Measurements from ENCODE around the gene PRKAR2A.
"Not testable (repeated sequence)": the region's sequence is repeated elsewhere in the genome, so short reads cannot be mapped to it uniquely, and the experiment has no call there.

Gene PRKAR2A

GRCh38 chr3:48847053-48847503, 596 bp downstream of the PRKAR2A start:
- peak overlapping the region; percentile 70 to 89 (median 82) for H3K4me3 ChIP-seq (ENCODE audit: low read depth in 1 of 5, low read length in 5 of 5)
- peaks cover 0 to 3% (median 2%) of the 10 kb centered on the region in 5 donors for H3K36me3 ChIP-seq (ENCODE audit: control insufficient read depth in 5 of 5, insufficient read depth in 5 of 5, low read length in 5 of 5)
- no peaks in the 10 kb centered on the region for H3K27me3 ChIP-seq (ENCODE audit: control insufficient read depth in 5 of 5, insufficient read depth in 4 of 5, low read length in 5 of 5)
- peak overlapping the region; percentile 88 for H3K27ac ChIP-seq (ENCODE audit: low read depth, low read length)
- H3K9me3 ChIP-seq (ENCODE audit: control insufficient read depth in 5 of 5, low read length in 5 of 5) = no peaks in the 10 kb centered on the region
- peak overlapping the region; percentile 69 to 87 (median 77) for H3K9ac ChIP-seq (ENCODE audit: low read length in 5 of 5)
- H3K4me1 ChIP-seq (ENCODE audit: control insufficient read depth in 5 of 5, insufficient read depth in 5 of 5, low read length in 5 of 5) = peaks cover 4 to 34% (median 27%) of the 10 kb centered on the region in 5 donors

DNA sequence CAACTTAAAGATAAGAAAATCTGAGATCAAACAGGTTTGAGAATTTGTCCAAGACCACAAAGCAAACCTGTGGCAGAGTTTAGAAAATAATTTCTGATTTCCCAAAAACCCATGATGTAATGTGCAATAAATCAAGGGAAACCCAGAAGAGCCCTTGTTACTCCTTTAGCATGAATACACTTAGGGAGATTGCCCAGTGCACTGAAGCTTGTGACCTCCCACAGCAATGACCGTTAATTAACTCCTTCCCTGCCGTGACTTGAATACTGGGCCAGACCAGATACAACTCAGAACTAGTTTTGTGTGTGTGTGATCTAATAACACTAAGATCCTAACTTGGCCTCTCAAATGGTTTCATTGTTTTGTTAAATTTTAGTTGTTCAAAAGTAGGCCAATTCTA, 2.5 kb downstream of the PRKAR2A start:
- H3K27me3 ChIP-seq (ENCODE audit: control insufficient read depth in 5 of 5, insufficient read depth in 4 of 5, low read length in 5 of 5) = no peaks in the 10 kb centered on the region
- H3K9ac ChIP-seq (ENCODE audit: low read length in 5 of 5) = peak overlapping the region in 3 of 5 donors; percentile 17 to 31 (median 24)
- no peaks in the 10 kb centered on the region for H3K36me3 ChIP-seq (ENCODE audit: control insufficient read depth in 5 of 5, insufficient read depth in 5 of 5, low read length in 5 of 5)
- peak overlapping the region in 3 of 5 donors; percentile 42 to 53 (median 44) for H3K4me3 ChIP-seq (ENCODE audit: low read depth in 1 of 5, low read length in 5 of 5)
- peaks cover 4 to 34% (median 27%) of the 10 kb centered on the region in 5 donors for H3K4me1 ChIP-seq (ENCODE audit: control insufficient read depth in 5 of 5, insufficient read depth in 5 of 5, low read length in 5 of 5)
- peak overlapping the region; percentile 88 for H3K27ac ChIP-seq (ENCODE audit: low read depth, low read length)
- no peaks in the 10 kb centered on the region for H3K9me3 ChIP-seq (ENCODE audit: control insufficient read depth in 5 of 5, low read length in 5 of 5)

GRCh38 chr3:48837163-48837562, 10.5 kb downstream of the PRKAR2A start:
- Histone ChIP-seq H3K4me1 (ENCODE audit: control insufficient read depth in 5 of 5, insufficient read depth in 5 of 5, low read length in 5 of 5) (peaks cover 0 to 13% (median 6%) of the 10 kb centered on the region in 5 donors), H3K27me3 (ENCODE audit: control insufficient read depth in 5 of 5, insufficient read depth in 4 of 5, low read length in 5 of 5) (no peaks in the 10 kb centered on the region), H3K36me3 (ENCODE audit: control insufficient read depth in 5 of 5, insufficient read depth in 5 of 5, low read length in 5 of 5) (peaks cover 0 to 4% (median 0%) of the 10 kb centered on the region in 5 donors), H3K27ac (ENCODE audit: low read depth, low read length) (no peak overlapping the region), H3K9me3 (ENCODE audit: control insufficient read depth in 5 of 5, low read length in 5 of 5) (no peaks in the 10 kb centered on the region), H3K4me3 (ENCODE audit: low read depth in 1 of 5, low read length in 5 of 5) (no peak overlapping the region), H3K9ac (ENCODE audit: low read length in 5 of 5) (no peak overlapping the region)

DNA sequence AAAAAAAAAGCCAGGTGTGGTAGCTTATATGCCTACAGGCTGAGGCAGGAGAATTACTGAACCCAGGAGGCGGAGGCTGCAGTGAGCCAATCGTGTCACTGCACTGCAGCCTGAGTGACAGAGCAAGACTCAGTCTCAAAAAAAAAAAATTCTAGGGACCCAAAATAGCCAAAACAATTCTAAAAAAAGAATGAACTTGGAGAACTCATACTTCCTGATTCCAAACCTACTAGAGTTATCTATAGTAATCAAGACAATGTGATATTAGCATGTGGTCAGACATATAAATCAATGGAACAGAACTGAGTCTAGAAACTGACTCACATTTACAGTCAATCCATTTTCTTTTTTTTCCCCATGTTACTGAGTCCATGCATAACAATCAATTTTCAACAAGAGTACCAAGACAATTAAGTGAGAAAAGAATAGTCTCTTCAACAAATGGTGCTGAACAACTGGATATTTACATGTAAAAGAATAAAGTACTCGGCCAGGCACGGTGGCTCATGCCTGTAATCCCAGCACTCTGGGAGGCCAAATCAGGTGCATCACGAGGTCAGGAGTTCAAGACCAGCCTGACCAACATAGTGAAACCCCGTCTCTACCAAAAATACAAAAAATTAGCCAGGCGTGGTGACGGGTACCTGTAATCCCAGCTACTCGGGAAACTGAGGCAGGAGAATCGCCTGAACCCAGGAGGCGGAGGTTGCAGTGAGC, 11.9 kb downstream of the PRKAR2A start:
- H3K9ac ChIP-seq (ENCODE audit: low read length in 5 of 5) = no peak overlapping the region
- H3K9me3 ChIP-seq (ENCODE audit: control insufficient read depth in 5 of 5, low read length in 5 of 5) = no peaks in the 10 kb centered on the region
- H3K27ac ChIP-seq (ENCODE audit: low read depth, low read length) = no peak overlapping the region

DNA sequence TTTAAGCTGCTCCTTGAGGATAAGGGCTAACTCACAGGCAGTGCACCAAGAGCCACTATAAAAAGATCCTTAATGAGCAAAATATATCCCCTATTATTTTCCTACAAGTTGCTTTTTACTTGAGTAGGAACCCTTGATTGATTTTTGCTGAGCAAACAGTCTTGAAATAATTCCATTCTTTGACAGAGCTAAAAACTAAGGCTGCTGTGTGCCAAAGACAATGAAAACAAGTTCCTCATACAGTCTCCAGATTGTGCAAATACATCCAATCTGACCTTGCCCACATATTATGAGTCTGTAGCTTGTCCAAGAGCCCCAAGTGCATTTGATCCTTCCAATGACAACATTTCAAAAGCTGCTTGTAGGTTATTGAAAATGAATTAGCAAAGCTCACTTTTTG, 15.0 kb downstream of the PRKAR2A start:
- H3K27ac ChIP-seq (ENCODE audit: low read depth, low read length) = no peak overlapping the region
- no peak overlapping the region for H3K9ac ChIP-seq (ENCODE audit: low read length in 5 of 5)
- H3K4me1 ChIP-seq (ENCODE audit: control insufficient read depth in 5 of 5, insufficient read depth in 5 of 5, low read length in 5 of 5) = peaks cover 0 to 26% (median 9%) of the 10 kb centered on the region in 5 donors
- no peaks in the 10 kb centered on the region for H3K36me3 ChIP-seq (ENCODE audit: control insufficient read depth in 5 of 5, insufficient read depth in 5 of 5, low read length in 5 of 5)
- H3K9me3 ChIP-seq (ENCODE audit: control insufficient read depth in 5 of 5, low read length in 5 of 5) = no peaks in the 10 kb centered on the region
- no peak overlapping the region for H3K4me3 ChIP-seq (ENCODE audit: low read depth in 1 of 5, low read length in 5 of 5)
- no peaks in the 10 kb centered on the region for H3K27me3 ChIP-seq (ENCODE audit: control insufficient read depth in 5 of 5, insufficient read depth in 4 of 5, low read length in 5 of 5)

More for the DNA sequence above, 11.9 kb downstream of the PRKAR2A start:
- Histone ChIP-seq H3K4me1 (ENCODE audit: control insufficient read depth in 5 of 5, insufficient read depth in 5 of 5, low read length in 5 of 5) (peaks cover 0 to 24% (median 9%) of the 10 kb centered on the region in 5 donors), H3K27me3 (ENCODE audit: control insufficient read depth in 5 of 5, insufficient read depth in 4 of 5, low read length in 5 of 5) (no peaks in the 10 kb centered on the region), H3K4me3 (ENCODE audit: low read depth in 1 of 5, low read length in 5 of 5) (no peak overlapping the region), H3K36me3 (ENCODE audit: control insufficient read depth in 5 of 5, insufficient read depth in 5 of 5, low read length in 5 of 5) (peaks cover 0 to 4% (median 0%) of the 10 kb centered on the region in 5 donors)

- Histone ChIP-seq H3K27ac (ENCODE audit: low read depth, low read length) (peak overlapping the region; percentile 24), H3K9ac (ENCODE audit: low read length in 5 of 5) (no peak overlapping the region), H3K36me3 (ENCODE audit: control insufficient read depth in 5 of 5, insufficient read depth in 5 of 5, low read length in 5 of 5) (no peaks in the 10 kb centered on the region), H3K4me1 (ENCODE audit: control insufficient read depth in 5 of 5, insufficient read depth in 5 of 5, low read length in 5 of 5) (peaks cover 0 to 29% (median 13%) of the 10 kb centered on the region in 5 donors), H3K27me3 (ENCODE audit: control insufficient read depth in 5 of 5, insufficient read depth in 4 of 5, low read length in 5 of 5) (no peaks in the 10 kb centered on the region), H3K4me3 (ENCODE audit: low read depth in 1 of 5, low read length in 5 of 5) (no peak overlapping the region), H3K9me3 (ENCODE audit: control insufficient read depth in 5 of 5, low read length in 5 of 5) (no peaks in the 10 kb centered on the region)
These were observed 17.0 kb downstream of the PRKAR2A start for GRCh38 chr3:48830715-48831114.

DNA sequence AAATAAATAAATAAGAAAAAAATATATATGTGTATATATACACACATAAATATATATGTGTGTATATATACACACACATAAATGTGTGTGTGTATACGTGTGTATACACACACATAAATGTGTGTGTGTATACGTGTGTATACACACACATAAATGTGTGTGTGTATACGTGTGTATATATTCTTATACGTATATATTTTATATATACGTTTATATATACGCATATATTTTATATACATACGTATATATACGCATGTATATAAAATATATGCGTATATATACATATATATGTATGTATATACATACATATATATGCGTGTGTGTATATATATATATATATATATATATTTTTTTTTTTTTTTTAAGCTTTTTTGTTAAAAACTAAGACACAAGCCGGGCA, 18.1 kb downstream of the PRKAR2A start:
- H3K9ac ChIP-seq (ENCODE audit: low read length in 5 of 5); H3K27ac ChIP-seq (ENCODE audit: low read depth, low read length); H3K9me3 ChIP-seq (ENCODE audit: control insufficient read depth in 5 of 5, low read length in 5 of 5); H3K4me3 ChIP-seq (ENCODE audit: low read depth in 1 of 5, low read length in 5 of 5); H3K27me3 ChIP-seq (ENCODE audit: control insufficient read depth in 5 of 5, insufficient read depth in 4 of 5, low read length in 5 of 5); H3K36me3 ChIP-seq (ENCODE audit: control insufficient read depth in 5 of 5, insufficient read depth in 5 of 5, low read length in 5 of 5): not testable (repeated sequence)
- peaks cover 0 to 29% (median 13%) of the 10 kb centered on the region in 5 donors for H3K4me1 ChIP-seq (ENCODE audit: control insufficient read depth in 5 of 5, insufficient read depth in 5 of 5, low read length in 5 of 5)

DNA sequence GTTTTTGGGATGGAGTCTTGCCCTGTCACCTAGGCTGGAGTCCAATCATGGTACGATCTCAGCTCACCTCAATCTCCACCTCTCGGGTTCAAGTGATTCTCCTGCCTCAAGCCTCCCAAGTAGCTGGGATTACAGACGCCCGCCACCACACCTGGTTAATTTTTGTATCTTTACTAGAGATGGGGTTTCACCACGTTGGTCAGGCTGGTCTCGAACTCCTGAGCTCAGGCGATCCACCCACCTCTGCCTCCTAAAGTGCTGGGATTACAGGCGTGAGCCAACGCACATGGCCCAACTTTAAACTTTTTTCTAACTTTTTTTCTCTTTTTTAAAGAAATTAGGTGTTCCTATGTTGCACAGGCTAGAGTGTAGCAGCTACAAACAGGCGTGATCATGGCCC, 19.8 kb downstream of the PRKAR2A start:
- peaks cover 0 to 26% (median 11%) of the 10 kb centered on the region in 5 donors for H3K4me1 ChIP-seq (ENCODE audit: control insufficient read depth in 5 of 5, insufficient read depth in 5 of 5, low read length in 5 of 5)
- H3K36me3 ChIP-seq (ENCODE audit: control insufficient read depth in 5 of 5, insufficient read depth in 5 of 5, low read length in 5 of 5); H3K27me3 ChIP-seq (ENCODE audit: control insufficient read depth in 5 of 5, insufficient read depth in 4 of 5, low read length in 5 of 5); H3K4me3 ChIP-seq (ENCODE audit: low read depth in 1 of 5, low read length in 5 of 5); H3K9ac ChIP-seq (ENCODE audit: low read length in 5 of 5); H3K9me3 ChIP-seq (ENCODE audit: control insufficient read depth in 5 of 5, low read length in 5 of 5); H3K27ac ChIP-seq (ENCODE audit: low read depth, low read length): not testable (repeated sequence)

- no peak overlapping the region for H3K4me3 ChIP-seq (ENCODE audit: low read depth in 1 of 5, low read length in 5 of 5)
- H3K27me3 ChIP-seq (ENCODE audit: control insufficient read depth in 5 of 5, insufficient read depth in 4 of 5, low read length in 5 of 5) = no peaks in the 10 kb centered on the region
- peaks cover 0 to 16% (median 7%) of the 10 kb centered on the region in 5 donors for H3K4me1 ChIP-seq (ENCODE audit: control insufficient read depth in 5 of 5, insufficient read depth in 5 of 5, low read length in 5 of 5)
- no peaks in the 10 kb centered on the region for H3K36me3 ChIP-seq (ENCODE audit: control insufficient read depth in 5 of 5, insufficient read depth in 5 of 5, low read length in 5 of 5)
- H3K9me3 ChIP-seq (ENCODE audit: control insufficient read depth in 5 of 5, low read length in 5 of 5) = no peaks in the 10 kb centered on the region
- H3K27ac ChIP-seq (ENCODE audit: low read depth, low read length) = peak overlapping the region; percentile 38
- H3K9ac ChIP-seq (ENCODE audit: low read length in 5 of 5) = no peak overlapping the region
These were observed 21.2 kb downstream of the PRKAR2A start for GRCh38 chr3:48826451-48826850.

- Histone ChIP-seq H3K36me3 (ENCODE audit: control insufficient read depth in 5 of 5, insufficient read depth in 5 of 5, low read length in 5 of 5) (no peaks in the 10 kb centered on the region), H3K27me3 (ENCODE audit: control insufficient read depth in 5 of 5, insufficient read depth in 4 of 5, low read length in 5 of 5) (no peaks in the 10 kb centered on the region), H3K27ac (ENCODE audit: low read depth, low read length) (no peak overlapping the region), H3K9me3 (ENCODE audit: control insufficient read depth in 5 of 5, low read length in 5 of 5) (no peaks in the 10 kb centered on the region), H3K9ac (ENCODE audit: low read length in 5 of 5) (no peak overlapping the region), H3K4me1 (ENCODE audit: control insufficient read depth in 5 of 5, insufficient read depth in 5 of 5, low read length in 5 of 5) (peaks cover 5 to 16% (median 15%) of the 10 kb centered on the region in 5 donors), H3K4me3 (ENCODE audit: low read depth in 1 of 5, low read length in 5 of 5) (no peak overlapping the region)
These were observed 26.9 kb downstream of the PRKAR2A start for GRCh38 chr3:48820612-48821324.

Data from subcutaneous abdominal adipose tissue (tissue), 5 donors.